ENCODE measurements around the gene EMC6. TPM values are rescaled to one million over a fixed set of nuclear protein-coding genes. Genes with fewer than 3 reads are reported as not detected.

The EMC6 gene
- total RNA-seq, 1 donor from 2014 or later, result 32.9 TPM

- no peaks in the 10 kb centered on the region for H3K4me1 ChIP-seq
- no peaks in the 10 kb centered on the region for H3K9me3 ChIP-seq
- ATAC-seq (peak; percentile 85 to 87), DNase-seq (no peak)
- peak; percentile 95 for TF ChIP-seq CTCF (IDR thresholded peaks at IDR 0.05)
- H3K4me3 ChIP-seq, result no peak overlapping the region
- peaks cover 41% of the 10 kb centered on the region for H3K27me3 ChIP-seq (ENCODE audit: low read depth)
- no peaks in the 10 kb centered on the region for H3K36me3 ChIP-seq
- intact Hi-C loops (cut with DNase I), result no loop called here
- no peak overlapping the region for H3K27ac ChIP-seq
Measured at GRCh38 chr17:3683054-3683511, 14.5 kb downstream of the EMC6 start.

- Histone ChIP-seq H3K4me3 (no peak overlapping the region), H3K27ac (no peak overlapping the region), H3K9me3 (no peaks in the 10 kb centered on the region), H3K27me3 (ENCODE audit: low read depth) (peaks cover 41% of the 10 kb centered on the region), H3K36me3 (no peaks in the 10 kb centered on the region), H3K4me1 (no peaks in the 10 kb centered on the region)
- intact Hi-C loops (cut with DNase I), result no loop called here
- ATAC-seq (no peak), DNase-seq (no peak)
- TF ChIP-seq CTCF (IDR thresholded peaks at IDR 0.05), result no peak
Measured at GRCh38 chr17:3685174-3685573, 16.6 kb downstream of the EMC6 start.

- Histone ChIP-seq H3K27me3 (ENCODE audit: low read depth) (peaks cover 47% of the 10 kb centered on the region), H3K27ac (no peak overlapping the region), H3K4me3 (no peak overlapping the region), H3K36me3 (no peaks in the 10 kb centered on the region), H3K4me1 (no peaks in the 10 kb centered on the region), H3K9me3 (no peaks in the 10 kb centered on the region)
- no peak for TF ChIP-seq CTCF (IDR thresholded peaks at IDR 0.05)
- intact Hi-C loops (cut with DNase I), result no loop called here
- DNase-seq (no peak), ATAC-seq (no peak)
Measured at GRCh38 chr17:3688027-3688553, 19.5 kb downstream of the EMC6 start.

GRCh38 chr17:3688852-3689261 lies 20.2 kb downstream of the EMC6 start:
- TF ChIP-seq CTCF (IDR thresholded peaks at IDR 0.05), result no peak
- peak in 1 of 2 donors; percentile 21 for ATAC-seq

GRCh38 chr17:3689262-3690093 lies 20.9 kb downstream of the EMC6 start:
- Histone ChIP-seq H3K4me1 (no peaks in the 10 kb centered on the region), H3K27me3 (ENCODE audit: low read depth) (peaks cover 49% of the 10 kb centered on the region), H3K27ac (no peak overlapping the region), H3K36me3 (no peaks in the 10 kb centered on the region), H3K4me3 (no peak overlapping the region), H3K9me3 (no peaks in the 10 kb centered on the region)
- no peak for DNase-seq
- no peak for TF ChIP-seq CTCF (IDR thresholded peaks at IDR 0.05)
- intact Hi-C loops (cut with DNase I), result no loop called here
- peak in 1 of 2 donors; percentile 39 for ATAC-seq

More at GRCh38 chr17:3688852-3689261, 20.2 kb downstream of the EMC6 start:
- Histone ChIP-seq H3K4me3 (no peak overlapping the region), H3K4me1 (no peaks in the 10 kb centered on the region), H3K36me3 (no peaks in the 10 kb centered on the region), H3K9me3 (no peaks in the 10 kb centered on the region), H3K27ac (no peak overlapping the region), H3K27me3 (ENCODE audit: low read depth) (peaks cover 49% of the 10 kb centered on the region)
- no peak for DNase-seq
- intact Hi-C loops (cut with DNase I), result no loop called here

Measured in lower lobe of right lung (tissue), 2 donors.